CMK (cell line): ENCODE results near the gene FNDC5.

Source experiments
- DNase-seq: peaks from one replicate; pipeline ENCODE4 v3.0.0-alpha.2; 2010; ENCODE audit warnings: low read depth

FNDC5 gene

DNA sequence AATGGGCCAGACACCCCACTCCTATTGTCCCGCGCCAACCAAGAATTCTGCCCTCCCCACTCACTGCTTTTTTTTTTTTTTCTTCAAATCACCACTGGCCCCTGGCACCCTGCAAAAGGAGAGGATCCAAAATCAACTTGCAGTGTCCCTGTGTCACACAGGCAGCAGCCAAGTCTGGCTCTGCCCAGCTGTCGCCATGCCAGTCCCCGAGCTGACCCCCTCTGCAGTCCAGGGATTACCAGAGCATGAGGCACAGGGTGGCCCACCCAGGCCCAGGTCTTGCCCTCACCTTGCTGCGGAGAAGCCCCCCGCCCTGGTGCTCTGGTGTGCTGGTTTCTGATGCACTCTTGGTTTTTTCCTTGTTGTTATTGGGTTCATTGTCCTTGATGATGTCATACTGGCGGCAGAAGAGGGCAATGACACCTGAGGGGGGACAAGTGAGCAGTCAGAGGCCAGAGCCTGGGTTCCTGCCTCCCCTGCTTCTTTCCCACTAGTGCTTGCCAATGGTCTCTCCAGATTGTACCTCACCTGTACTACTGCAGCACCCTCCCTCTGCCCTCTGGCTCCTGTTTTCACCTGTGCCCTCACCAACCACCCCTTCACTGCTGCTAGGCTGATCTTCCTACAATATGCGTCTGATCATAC is 6.2 kb downstream of the FNDC5 start:
- no peak for DNase-seq

DNA sequence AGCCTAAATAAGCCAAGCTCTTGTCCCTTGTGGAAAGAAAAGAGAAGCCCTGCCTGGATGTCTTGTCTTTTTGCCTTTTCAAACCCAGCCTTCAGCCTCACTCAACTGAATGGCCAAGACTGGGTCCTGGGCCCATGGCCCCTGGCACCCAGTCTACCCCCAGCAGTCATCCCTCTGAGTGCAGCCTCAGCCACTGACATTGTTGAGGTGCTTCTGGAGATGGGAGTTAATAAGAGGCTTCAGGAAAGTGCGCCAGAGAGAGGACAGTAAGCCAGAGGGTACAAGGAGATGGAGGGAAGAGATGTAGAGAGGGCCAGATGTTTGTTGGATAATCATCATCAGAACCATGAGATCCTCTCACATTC is 6.8 kb downstream of the FNDC5 start:
- no peak for DNase-seq

DNA sequence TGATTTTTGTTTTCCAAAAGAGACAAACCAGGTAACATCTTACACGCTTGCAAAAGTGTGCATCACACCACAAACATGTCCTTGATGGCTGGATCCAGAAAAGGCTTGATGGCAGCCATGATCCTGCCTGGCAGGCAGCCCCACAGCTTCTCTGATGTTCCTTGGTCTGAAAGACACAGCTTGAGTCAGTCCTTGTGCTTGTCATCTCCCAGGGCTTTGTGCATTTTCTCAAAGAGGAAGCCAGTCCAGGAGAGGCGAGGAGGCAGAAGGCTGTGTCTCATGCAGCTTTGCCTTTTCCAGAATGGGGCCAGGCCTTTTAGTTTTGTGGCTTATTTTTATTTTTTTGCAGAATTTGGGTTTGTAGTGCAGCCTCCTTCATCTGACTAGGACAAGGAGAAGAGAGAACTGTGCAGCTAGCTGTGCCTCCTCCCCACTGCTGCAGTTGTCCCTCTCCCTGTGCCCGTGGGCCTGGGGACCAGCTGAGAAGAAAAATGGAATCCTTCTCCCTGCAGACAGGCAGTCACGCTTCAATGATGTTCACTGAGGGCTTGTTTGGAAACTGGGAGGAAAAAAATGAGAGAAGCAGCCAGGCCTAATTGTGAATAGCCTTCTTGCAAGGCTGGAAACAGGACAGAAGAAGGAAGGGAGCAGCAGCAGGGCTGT is 7.4 kb downstream of the FNDC5 start:
- no peak for DNase-seq

DNA sequence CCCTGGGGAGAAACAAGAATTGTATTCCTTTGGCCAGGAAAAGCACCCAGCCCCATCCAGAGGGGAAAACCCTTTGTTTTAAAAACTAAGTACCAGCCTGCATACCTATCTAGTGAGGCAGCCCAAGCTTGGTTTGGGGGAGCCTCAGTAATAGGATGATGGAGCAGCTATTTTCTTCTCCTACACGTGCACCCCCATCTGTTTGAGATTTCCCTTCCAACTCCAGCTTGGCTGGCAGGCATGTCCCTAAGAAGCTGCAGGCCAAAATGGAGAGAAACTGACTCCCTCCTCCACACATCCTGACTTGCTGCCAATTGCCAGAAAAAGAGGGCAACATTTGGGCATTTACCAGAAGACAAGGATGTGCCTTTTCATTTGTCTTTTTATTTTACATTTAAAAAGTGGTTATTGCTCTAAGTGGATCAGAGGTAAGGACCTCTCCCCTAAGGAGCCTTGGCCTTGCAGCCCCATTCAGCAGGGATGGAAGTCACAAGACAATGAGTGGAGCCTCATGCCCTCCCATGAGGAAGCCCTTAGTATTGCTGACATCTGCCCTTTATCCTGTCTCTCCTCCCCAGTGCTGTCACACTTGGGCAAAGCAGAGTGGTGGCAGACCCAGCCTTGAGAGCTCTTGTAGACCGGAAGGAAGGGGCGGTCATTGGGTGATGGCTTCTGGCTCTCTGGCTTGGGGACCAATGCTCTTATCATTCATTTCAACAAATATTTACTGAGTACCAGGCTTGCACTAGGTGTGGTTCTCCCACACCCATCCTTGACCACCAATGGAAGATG is 8.6 kb downstream of the FNDC5 start:
- no peak for DNase-seq

DNA sequence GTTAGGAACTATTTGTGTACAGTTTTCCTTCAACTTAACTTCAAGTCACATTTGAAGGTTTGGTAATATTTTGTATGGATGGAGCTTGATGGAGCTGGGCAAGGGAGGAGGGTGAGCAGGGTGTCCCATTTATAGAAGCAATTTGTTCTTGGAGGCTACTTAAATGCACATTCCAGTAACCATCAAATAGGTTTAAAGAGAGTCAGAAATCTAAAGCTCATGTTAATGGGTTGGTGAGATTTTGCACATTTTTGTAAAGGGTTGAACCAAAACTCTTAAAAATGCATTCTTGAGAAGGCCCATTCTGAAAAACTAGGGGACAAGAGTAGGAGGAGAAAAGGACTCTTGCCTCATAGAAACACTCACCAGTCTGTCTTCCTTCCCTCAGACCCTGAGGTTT is 10.1 kb downstream of the FNDC5 start:
- DNase-seq: no peak

DNA sequence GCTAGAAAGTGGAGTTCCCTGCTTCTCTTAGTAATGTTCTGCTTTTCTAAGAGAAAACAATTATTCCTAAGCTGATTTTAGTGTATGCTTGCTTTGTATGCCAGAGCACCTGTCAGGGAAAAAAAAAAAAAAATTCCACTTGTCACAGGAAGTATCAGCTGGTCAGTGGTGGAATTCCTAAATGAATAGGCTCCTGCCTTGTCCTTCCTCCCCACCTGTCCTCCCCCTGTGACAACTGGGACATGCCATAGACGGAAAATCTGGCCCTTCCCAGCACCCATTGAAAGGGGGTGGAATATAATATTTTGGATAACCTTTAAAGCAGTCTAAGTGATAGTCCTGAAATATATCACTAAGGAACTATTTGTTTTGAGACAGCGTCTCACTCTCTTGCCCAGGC is 10.8 kb downstream of the FNDC5 start:
- no peak for DNase-seq

DNA sequence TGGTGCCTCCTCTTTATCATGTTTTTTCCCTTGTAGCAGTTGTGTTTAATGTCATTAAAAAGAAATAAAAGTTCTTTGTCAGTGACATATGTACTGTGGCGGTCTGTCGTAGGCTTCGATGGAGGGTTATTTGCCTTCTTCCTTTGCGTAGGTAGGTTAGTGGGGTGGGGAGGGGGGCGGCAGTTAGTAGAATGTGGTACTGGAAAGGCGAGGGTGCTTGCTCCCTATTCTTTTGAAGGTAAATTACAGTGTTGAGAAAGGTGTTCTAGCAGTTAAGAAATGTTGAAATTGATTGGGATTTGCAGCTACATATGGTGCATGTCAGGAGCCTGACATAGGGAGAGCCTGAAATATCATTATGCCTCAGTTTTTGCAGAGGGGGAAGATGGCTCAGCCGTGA is 11.9 kb downstream of the FNDC5 start:
- no peak for DNase-seq

DNA sequence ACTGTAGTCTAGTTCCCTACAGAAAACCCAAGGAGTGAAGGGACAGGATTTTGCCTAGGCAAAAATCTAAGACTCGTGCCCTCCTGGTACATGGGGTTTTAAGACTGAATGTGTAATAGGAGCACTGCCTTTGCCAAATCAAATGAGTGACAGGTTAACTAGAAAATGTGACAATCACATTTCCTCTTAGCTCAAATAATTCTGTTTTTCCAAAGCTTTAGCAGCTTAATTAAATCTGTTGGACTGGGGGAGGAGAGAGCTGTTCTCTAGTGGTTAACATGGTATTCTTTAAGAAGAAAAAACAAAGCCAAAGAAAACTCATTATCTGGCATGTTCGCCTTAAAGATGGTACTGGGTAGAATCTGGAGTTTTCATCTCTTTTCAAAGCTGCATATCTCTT is 12.6 kb downstream of the FNDC5 start:
- no peak for DNase-seq

DNA sequence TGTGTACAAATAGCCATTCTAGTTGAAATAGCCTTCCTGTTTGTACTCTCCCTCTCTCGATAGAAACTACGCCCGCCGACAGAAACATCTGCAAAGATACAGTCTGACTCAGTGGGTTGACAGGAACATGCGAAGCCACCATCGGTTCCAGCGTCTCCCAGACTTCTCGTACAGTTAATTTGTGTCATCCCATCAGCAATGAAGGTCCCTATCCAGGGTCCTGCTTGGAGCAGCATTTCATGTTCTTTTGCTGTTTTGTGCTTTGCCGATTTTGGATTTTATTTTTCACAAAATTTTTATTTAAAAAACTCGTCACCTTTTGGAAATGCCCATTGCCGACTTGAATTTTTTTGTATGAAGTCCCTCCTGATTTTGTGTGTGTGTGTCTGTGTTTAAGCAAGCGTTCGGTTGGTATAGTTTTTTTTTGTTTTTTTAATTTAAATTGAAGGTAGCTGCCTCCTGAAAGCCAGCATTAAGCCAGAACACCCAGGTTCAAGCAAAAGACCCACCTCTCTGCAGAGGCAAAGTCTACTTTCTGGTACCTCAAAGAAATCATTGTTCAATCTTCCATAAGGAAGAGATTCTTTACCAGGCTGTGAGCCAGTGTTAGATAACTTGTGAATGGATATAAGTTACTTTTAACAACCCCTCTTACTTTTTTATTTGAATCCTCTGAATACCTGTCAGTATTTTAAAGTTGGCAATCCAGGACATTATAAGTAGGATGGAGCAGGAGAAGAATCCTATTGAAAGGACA is 14.7 kb downstream of the FNDC5 start:
- no peak for DNase-seq

DNA sequence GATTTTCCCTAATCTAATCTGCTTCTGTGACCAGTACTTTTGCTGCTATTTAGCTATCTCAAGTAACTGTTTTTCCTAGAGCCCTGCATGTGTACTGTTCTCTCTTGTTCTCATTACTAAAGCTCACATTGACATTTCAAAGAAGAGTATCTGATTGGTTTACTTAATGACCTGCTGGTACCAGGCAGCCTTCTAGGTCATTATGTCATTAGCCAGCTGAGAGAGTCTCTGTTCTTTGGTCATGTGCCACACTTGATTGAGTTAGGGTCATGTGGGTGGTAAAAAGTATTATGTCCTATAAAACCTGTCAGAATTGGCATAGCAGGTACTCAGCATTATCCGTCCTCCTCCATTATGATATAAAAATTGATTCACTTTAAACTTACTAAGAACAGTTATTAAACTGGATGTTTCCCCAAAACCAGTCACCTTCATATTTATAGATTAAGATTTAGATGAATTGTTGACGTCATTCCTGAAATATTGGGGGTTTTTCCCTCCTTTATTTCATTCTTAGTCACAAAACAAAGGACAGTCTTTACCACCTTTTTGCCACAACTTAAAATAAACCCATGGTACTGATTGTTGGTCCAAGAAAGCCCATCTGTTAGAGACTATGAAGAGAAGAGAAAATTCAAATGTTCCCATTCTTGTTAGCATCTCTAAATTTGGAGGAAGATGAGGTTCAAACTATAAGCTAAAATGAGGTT is 22.2 kb downstream of the FNDC5 start:
- DNase-seq: no peak

DNA sequence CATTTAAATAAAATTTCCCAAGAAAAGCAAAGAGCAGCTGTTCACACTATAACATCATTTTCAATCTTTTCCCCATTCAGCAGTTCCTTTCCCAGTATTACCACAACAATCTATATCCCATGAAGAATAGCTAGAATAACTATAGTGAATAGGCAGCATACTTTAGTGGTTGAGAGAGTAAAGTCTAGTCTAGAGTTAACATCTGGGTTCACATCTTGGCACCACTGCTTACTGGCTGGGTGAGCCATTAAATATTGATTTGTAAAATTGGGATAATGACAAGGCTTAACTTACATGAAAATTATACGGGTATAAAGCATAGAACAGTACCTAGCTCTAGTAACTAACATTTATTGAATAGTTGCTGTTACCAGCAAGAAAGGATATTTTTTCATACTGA is 38.8 kb downstream of the FNDC5 start:
- no peak for DNase-seq

DNA sequence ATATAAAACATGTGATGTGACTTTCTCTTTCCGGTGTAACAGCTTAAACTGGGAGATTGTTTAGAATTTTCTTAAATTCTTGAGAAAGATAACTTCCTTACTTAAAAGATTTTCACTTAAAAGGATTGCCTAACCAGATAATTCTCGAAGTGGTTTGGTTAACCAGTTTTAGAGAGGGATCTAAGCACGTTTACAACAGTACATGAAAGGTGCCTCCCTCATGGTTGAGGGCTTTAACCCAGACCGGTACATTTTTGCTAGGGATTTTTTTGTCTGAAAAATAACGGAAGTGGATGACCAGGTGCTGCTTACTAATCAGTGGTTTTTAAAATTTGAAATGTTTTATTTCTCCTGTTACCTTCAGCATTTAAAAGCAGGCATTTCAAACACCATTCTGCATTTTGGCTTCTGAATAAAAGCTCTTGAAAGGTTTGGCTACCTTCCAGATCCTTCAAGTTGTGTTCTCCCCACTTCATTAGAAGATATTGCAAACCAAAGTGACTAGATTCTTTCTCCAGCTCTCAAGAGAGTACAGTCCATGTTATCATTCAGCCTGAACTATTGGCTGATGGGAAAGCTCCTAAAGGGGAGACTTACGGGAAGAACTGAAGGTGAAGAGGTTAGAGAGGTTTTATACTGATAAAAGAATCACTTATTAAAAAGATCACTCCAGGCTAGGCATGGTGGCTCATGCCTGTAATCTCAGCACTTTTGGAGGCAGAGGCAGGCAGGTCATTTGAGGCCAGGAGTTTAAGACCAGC is 40.4 kb downstream of the FNDC5 start:
- no peak for DNase-seq

DNA sequence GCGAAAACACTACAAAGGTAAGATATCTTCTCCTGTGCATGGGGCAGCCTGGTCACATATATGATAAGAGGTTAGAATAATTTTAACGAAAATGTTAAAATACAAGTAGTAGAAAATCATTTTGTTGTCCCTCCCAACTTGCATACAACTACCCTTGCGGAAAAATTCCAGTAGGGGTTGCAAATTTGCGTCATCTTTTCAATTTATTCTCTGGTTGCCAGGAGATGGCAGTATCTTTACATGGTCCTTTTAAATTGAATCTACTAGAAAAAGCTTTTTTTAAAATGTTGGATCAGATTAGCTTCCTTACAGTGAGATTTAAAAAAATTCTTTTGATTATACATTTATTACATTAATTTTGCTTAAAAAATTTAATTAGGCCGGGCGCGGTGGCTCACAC is 42.4 kb downstream of the FNDC5 start:
- no peak for DNase-seq

DNA sequence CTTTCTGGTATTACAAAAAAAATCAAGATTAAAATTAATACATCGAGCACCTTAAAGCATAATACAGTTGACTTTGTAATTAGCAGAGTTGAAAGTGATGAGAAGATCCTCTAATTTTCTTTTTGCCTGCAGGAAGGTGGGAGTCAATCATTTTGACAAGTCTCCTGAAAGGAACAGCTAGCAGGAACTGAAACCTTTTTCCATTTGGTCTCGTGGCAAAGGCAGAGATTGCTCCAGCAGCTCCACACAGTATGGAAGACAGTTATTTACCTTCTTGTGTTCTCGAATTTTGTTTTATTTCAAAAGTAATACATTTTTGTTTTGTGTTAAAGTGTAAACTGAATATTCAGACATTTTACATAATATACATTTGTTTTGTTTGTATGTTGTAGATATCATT is 45.5 kb downstream of the FNDC5 start:
- DNase-seq: no peak

DNA sequence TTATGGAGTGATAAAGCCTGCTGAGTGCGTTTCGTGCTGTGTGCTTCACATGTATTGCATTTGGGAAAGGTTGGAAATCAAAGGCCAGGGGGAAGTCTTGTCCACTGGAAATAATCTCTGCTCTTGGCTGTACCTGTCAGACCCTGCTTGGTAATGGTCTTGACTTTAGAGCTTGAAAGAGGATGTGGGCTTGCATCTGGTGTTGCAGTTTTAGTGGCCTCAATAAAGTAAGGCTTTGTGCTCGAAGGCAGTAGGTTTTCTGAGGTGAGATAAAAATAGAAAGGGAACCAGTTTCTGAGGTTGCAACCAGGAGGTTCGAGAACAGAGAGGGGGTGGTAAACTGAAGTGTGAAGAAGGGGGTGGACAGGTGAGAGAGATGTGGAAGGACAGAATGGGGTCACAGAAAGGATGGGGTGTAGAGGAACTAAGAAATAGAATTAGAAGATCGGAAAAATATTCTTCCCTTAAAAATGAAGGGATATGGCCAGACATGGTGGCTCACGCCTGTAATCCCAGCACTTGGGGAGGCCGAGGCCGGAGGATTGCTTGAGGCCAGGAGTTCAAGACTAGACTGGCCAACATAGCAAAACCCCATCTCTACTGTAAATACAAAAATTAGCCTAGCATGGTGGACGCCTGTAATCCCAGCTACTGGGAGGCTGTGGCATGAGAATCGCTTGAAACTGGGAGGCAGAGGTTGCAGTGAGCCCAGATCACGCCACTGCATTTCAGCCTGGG is 51.7 kb downstream of the FNDC5 start:
- DNase-seq: peak; percentile 51

DNA sequence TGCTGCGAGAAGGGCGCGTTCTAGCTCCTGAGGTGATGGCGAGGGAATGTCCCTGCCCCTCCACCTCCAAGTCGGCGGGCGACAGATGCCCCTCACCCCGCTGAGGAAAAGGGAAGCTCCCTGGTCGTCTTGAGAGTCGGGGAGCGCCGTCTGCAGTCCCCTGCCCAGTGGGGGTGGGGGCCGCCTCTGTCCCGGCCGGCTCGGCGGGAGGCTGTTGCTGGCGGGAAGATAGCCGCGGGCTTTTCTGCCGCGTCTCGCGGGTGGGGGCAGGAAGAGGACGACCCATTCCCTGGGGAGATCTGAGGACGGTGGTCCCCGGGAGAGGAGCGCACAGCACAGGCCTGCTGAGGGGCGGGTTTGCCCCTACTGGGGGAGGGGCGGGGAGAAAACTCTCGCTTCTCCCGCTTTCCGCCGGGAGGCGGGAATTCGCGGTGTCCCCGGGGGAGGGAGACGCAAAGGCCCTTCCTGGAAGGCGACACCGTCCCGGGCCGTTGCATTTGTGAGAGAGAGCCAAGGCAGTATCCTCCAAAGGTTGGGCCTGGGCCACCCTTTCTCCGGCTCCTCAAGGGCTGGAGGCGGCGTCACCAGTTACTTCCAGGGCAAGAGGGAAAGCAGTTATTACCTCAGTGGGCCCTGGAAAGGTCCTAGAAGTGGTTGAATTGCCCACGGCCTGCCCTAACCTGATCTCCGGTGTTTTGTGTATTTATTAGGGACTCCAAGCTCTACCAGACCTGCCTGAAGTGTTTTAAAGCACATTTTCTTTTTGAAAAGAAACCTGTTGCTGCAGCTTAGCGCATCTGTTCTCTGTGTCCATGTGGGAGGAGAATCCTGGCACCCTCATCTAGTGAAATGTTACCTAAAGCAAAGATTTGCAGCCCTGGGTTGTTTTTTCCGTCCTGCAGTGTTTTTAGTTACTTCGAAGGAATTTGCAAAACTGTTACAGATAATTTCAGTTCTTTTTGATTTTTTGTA is 52.6 kb downstream of the FNDC5 start:
- no peak for DNase-seq

DNA sequence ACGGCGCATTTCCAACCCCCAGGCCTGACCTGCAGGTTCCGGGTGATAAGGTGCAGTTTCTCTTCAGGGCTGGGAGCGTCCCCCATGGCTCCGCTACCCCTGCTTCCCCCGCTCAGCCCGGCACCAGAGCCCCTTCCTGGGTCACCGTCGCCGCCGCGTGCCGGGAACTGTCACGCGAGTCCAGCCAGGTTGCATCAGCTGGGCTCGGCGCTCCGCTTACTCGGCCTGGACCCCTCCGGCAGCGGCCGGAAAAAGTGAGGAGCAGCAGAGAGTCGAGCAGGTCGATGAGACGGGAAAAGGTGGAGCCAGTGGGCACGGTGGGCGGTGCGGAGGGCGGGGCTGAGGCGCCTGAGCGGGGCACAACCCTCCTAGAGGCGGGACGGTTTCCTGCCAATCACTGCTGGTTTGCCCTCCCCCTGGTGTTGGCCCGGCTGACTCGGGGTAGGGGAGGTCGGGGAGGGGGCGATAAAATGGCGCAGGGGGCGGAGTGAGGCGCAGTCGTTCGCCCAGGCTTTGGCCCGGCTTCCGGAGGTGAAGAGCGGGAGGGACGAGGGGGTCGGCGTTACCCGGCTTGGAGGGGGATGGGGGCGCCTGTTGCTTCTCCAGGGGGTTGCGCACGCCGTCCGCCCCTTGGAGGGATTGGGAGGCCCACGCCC is 53.4 kb downstream of the FNDC5 start, which contains the start of the genes S100PBP and YARS1:
S100PBP (plus strand) TSS at position 495 of the 656 bp plus-strand sequence. CDS start 8,447 bp downstream, outside the sequence.
YARS1 (minus strand) TSS at position 200 of the 656 bp plus-strand sequence; CDS start at position 86, 114 bp downstream.
- DNase-seq: peak; percentile 98

DNA sequence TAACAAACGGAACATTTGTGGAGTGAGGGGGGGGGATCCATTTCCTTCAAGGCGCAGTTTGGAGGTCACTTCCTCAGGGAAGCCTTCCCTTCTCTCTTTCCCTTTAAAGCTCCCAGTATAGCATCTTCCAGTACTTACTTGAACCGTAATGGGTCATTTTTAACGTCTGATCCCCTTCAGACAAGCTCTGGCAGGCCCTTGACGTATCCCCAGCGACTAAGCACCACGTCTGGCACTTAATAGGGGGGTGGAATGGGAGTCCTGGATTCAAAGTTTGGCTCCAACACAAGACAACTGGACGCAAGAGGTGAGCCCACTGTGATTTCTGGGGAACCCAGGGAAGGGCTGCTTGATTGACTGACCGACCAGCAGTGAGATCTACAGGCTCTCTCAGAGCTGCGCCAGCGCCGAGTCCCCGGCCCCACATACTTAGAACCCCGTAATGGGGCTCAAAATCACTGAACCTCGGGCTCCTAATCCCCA is 54.0 kb downstream of the FNDC5 start:
- no peak for DNase-seq
